DMS79 treated with DMSO at 0.1 percent for 48 hours (cell line): Measurements from ENCODE around the gene KRTAP5-7.
"Not testable (repeated sequence)": the region's sequence is repeated elsewhere in the genome, so short reads cannot be mapped to it uniquely, and the experiment has no call there.

Experiments
- DNase-seq: peaks from one replicate; lab custom pipeline; 2025; lab: John Stamatoyannopoulos, UW

The KRTAP5-7 gene, protein sequence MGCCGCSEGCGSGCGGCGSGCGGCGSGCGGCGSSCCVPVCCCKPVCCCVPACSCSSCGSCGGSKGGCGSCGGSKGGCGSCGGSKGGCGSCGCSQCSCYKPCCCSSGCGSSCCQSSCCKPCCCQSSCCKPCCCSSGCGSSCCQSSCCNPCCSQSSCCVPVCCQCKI

DNA sequence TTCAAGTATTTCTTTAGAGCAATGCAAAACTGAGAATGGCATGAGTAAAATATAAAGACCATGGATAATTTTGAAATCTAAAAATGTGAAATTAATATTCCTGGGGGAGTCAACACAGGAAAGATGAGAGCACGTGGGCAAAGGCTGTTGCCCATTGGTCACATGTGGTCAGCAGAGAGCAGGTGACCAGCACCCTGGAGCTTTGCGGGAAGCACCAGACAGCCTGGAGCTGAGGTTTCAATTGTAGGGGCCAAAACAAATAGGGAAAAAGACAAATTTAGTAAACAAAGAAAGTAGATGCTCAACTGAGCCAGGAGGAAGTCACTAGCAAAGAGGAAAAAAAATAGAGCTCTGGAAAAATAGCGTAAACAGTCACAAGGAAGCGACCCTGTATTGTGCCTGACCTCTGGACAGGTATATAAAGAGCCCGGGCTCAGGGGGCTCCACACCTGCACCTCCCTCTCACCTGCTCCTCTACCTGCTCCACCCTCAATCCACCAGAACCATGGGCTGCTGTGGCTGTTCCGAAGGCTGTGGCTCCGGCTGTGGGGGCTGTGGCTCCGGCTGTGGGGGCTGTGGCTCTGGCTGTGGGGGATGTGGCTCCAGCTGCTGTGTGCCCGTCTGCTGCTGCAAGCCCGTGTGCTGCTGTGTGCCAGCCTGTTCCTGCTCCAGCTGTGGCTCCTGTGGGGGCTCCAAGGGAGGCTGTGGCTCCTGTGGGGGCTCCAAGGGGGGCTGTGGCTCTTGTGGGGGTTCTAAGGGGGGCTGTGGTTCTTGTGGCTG is at the start of gene KRTAP5-7:
TSS of gene KRTAP5-7 (plus strand) at position 472 of the 780 bp plus-strand sequence. CDS start at position 506, 34 bp downstream.
- not testable (repeated sequence) for DNase-seq

DNA sequence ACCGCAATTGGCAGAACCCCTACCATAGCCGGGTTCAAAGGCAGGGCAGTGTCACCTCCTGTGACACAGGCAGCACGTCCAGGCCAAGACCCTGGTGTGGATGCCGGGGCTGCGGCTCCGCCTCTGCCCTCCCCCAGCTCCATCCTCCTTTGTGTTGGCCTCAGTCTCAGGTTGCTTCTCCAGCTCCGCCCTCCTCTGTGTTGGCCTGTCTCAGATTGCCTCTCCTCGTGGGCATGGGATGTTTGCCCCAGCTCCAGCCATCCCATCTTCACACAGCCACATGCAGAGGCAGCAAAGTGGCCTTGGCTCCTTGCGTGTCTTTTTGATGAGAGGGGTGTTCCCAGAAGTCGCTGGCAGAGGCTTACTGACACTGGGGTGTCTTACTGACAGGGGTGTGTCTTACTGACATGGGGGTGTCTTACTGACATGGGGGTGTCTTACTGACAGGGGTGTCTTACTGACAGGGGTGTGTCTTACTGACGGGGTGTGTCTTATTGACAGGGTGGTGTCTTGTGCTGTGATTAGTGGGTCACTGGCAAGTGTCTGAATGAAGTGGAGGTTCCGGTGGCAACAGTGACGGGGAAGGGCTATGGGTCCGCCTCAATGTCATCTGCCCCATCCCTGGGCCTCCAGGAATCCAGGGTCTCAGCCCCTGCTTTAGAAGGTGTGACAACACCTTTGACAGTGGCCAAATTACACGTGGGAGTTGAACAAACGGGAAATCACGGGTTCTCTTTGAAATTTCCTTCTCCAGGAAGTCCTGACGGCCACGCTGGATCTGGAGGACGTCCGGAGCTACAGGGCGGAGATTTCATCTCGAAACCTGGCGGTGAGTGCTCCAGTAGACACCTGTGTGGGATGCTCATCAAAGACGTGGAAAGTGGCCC is 49.2 kb upstream of the KRTAP5-7 start:
- no peak for DNase-seq

DNA sequence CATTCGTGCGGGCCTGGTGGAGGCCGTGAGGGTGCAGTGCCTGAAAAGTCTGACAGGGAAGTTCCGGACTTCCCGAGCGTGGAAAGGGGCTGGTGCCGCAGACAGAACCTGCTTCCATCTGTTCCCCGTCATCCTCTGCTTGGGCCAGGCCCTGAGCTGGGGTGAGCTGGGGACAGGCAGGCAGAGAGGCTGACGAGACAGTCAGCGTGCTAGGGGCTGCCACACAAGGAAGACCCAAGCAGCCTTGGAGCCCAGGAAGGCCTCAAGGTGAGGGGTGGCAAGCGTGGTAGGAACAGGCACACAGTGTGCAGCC is 48.6 kb upstream of the KRTAP5-7 start:
- DNase-seq = no peak

DNA sequence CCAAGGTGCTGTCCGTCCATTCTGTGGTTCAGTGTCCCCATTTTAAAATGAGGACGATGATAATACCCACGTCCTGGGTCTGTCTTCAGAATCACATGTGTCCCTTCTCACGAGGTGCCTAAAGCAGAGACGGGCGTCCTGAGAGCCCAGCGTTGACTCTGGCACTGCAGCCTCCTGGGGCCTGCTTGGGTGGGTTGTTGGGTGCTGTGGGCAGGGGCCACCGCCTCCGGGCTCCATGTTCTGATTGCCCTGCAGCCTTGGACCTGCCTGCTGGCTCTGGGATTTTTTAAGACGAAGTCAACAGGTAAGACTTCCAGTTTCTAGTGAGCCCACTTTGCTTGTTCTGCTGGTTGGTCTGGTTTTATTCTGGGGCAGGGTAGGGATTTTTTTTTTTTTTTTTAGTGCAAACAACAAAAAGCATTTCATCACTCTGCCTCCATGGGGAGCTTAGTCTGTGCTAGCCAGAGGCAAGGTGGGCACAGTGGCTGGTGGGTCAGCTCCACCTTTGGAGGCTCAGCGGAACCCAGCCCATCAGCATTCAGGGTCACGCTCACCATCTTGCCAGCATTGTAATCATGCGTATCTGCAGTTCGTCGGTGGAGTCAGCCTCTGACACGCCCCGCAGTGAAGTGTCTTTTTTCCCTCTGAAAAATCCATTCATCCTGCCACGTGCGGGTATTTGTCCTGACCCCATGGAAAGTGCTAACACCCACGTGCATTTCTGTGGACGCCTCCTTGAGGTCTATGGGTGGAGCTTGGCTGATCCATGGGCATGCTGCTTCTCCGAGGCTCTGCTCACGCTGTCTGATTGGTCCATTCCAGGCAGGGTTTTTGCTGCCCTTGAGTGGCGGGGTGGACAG is 45.7 kb upstream of the KRTAP5-7 start:
- no peak for DNase-seq

DNA sequence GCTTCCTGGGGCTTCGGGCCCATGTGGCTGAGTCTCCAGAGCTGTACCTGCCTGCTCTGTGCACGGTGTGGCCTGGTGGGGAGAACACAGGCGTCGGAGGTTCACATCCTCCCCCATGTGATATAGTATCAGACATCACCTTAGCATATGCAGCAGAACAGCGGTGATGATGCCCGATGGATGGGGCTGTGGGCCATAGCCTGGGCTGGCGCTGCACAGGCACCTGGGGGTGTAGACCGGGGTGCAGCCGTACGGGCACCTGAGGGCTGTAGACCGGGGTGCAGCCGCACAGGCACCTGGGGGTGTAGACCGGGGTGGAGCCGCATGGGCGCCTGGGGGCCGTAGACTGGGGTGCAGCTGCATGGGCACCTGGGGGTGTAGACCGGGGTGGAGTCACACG is 44.9 kb upstream of the KRTAP5-7 start:
- DNase-seq = no peak

DNA sequence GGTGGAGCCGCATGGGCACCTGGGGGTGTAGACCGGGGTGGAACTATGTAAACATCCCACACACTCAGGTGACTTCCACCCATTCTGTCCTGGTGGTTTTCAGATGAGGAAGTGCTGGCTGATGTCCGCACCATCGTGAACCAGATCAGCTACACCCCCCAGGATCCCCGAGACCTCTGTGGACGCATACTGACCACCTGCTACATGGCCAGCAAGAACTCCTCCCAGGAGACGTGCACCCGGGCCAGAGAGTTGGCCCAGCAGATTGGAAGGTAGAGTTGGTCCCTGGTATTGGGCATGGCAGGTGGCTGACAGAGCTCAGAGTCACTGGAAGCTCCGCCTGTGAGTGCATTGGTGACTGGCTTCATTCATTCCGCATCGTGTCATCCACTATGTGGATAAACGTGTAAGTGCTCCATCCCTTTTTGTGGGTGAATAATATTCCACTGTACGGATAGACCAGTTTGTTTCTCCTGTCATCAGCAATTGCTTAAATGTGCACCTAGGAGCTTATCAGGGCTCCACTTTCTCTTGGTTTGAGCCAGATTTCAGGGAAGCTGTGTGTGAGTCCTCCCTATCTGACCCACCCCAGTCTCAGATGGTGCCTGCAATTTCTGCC is 44.2 kb upstream of the KRTAP5-7 start:
- no peak for DNase-seq

DNA sequence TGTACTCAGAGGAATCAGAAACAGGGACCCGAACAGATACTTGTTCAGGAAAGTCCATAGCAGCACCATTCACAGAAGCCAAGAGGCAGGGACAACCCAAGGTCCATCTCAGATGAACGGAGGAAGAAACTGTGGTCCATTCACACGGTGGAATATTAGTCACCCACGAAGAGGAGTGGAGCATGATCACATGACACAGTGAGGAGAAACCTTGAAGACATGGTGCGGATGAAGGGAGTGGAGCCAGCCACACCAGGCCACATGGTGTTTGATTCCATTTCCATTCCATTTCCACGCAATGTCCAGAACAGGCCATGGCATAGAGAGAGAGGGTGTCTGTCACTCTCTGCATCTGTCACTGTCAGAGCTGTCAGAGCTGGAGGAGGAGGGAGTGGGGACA is 43.4 kb upstream of the KRTAP5-7 start:
- no peak for DNase-seq

DNA sequence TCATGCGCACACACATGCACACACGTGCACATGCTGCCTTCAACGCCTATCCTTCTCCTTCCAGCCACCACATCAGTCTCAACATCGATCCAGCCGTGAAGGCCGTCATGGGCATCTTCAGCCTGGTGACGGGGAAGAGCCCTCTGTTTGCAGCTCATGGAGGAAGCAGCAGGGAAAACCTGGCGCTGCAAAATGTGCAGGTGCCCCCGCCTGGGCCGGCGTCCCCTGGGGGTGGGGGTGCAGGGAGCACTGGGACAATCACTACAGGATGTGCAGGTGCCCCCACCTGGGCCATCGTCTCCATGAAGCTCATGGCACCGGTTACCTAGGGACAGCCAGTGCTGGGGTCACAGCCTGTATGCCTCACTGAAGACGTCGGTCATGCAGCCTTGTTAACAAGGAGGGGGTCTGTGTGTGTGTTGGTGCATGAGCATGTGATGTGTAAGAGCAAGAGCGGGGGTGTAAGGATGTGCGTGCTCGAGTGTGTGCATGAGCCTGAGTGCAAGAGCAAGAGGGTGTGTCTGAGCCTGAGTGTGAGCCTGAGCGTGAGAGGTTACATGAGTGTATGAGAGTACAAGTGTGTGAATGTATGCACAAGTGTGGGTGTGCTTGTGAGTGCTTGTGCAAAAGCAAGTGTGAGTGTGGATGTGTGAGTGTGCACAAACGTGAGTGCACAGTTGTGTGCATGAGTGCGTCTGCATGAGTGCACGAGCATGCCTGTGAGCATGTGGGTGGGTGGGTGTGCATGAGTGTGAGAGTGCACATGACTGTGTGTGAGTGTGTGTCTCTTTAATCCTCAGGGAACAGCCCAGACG is 42.6 kb upstream of the KRTAP5-7 start:
- DNase-seq = no peak

DNA sequence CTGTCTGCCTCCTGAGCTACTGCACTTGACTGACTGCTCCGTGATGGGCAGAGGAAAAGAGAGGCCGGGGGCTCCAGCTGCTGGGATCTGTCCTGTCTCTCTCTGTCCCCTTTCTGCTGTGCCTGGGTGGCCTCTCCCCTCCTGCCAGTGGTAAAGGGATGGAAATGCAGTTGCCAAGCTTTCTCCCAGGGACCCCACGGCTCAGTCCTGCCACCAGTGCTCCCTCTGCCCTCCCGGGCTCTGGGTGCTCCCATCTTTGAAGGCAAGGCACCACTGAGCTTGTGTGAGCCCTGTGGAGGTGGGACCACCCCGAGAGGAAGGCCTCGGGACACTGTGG is 42.0 kb upstream of the KRTAP5-7 start:
- DNase-seq = no peak

DNA sequence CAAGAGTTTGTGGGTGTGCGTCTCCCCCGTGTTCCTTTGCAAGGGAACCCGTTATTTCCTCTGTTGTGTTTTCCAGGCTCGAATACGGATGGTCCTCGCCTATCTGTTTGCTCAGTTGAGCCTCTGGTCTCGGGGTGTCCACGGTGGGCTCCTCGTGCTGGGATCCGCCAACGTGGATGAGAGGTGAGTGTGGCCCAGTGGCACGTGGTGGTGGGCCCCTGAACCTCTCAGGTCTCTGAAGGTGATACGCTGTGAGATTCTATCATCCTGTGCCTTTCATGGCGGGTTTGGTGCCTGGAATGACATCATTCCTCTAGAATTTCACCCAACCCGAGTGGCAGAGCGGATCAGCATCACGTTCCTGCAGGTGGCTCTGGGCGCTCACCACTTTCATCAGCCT is 41.6 kb upstream of the KRTAP5-7 start:
- no peak for DNase-seq

DNA sequence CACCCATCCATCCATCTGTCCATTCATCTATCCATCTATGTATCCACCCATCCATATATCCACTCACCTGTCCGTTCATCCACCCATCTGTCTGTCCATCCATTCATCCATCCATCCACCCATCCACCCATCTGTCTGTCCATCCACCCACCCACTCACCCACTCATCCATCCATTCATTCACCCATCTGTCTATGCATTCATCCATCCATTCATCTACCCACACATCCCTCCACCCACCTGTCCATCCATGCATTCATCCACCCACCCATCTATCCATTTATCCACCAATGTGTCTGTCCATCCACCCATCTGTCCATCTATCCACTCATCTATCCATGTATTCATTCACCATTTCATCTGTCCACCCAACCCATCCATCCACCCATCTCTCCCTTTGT is 40.7 kb upstream of the KRTAP5-7 start:
- no peak for DNase-seq

DNA sequence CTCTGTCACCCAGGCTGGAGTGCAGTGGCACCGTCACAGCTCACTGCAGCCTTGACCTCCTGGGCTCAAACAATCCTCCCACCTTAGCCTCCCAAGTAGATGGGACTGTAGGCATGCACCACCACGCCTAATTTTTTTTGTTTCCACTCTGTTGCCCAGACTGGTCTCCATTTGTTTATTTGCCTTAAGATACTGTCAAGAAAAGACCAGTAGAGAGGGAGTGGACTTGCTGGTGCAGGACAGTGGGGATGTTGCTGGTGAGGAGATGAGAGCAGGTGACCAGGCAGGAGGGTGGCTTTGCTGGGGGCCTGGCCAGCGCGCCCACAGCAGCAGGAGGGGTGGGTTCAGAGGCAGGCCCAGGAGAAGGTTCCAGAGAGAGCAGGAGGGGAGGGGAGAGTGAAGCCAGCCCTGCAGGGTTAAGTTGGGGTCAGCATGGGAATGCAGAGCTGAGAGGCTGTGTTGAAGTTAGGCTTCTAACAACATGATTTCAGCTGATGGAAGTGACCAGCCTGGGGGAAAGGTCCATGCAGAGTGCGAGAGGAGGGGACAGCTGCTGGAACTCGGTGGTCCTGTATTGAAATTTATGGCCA is 38.3 kb upstream of the KRTAP5-7 start:
- DNase-seq = no peak

DNA sequence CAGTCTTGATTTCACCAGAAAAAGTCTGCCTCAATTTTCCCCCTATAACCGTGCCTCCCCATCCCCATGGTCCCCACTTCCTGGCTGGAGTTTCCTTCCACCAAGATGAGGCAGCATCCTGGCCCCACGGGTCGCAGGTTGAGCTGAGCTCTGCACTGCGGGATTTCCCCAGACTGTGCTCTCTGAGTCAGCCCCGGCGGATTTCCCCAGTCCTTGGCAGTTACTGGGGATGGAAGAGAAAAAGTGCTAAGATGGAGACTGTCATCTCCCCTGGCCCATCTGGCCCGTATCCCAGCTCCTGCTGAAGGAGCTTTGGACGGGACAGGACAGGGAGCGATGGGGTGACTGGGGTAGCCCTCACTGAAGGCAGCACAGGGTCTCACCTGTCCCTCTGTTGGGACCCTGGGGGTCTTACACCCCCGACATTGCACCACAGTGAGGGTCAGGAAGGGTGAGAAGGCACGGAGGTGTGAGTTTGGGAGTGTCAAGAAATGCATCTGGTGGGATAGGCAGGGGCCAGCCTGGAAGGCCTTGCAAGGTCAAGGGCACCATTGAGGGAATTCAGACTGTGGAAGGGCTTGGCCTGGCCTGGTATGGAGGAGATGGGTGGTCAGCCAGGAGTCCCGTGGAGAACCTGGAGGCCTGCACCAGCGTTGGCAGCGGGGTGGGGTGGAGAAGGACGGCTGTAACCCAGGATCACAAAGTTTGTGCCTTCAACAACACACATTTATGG is 37.6 kb upstream of the KRTAP5-7 start:
- DNase-seq = no peak

DNA sequence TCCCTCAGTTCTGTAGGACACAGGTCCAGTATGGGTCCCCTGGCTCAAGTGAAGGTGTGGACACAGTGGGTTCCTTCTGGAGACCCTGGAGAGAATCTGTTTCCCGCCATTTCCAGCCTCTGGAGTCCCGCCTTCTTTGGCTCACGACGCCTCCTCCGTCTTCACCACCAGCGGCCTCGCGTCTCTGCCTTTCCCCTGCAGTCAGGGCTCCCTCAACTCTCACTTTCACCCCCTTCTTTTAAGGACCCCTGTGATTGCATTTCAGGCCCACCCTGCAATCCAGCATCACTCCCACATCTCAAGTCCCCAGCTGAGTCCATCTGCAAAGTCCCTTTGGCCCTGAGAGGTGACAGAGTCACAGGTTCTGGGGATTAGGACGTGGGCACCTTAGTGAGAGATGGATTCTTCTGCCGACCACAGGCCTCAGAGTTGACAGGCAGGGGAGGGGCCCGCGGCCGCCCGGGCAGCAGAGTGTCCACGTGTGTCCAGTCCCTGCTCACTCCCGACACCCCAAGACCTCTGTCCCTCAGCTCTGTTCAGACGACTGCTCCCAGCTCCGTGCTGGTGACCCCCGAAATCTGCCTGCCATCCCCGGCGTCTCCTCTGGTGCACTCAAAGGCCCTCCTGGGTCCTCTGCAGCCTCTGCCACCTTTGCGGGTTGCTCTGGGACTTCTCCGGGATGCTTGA is 36.9 kb upstream of the KRTAP5-7 start:
- no peak for DNase-seq

DNA sequence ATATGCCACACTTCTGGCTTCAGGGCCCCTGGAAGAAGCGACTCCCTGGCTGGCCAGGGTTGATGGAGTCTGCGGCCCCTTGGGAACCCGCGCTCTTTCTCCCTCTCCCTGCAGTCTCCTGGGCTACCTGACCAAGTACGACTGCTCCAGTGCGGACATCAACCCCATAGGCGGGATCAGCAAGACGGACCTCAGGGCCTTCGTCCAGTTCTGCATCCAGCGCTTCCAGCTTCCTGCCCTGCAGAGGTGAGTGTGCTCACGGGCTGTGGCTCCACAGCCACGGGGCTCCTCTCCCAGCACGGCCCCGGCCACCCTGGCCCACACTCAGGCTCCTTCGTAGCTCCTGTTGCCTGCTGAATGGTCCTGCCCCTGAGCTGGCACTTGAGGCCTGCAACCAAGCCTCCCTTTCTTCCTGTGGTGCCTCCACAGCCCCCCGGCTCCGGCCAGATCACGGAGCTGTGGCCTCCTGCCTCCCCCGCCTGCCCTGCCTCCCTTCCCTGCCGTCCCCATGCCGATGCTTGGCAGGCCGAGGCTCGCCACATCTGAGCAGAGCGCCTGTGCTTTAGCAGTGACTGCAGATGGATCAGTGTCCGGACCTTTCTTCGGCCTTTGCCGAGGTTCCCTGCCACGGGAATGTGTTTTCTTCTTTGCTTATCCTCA is 36.2 kb upstream of the KRTAP5-7 start:
- DNase-seq = no peak

DNA sequence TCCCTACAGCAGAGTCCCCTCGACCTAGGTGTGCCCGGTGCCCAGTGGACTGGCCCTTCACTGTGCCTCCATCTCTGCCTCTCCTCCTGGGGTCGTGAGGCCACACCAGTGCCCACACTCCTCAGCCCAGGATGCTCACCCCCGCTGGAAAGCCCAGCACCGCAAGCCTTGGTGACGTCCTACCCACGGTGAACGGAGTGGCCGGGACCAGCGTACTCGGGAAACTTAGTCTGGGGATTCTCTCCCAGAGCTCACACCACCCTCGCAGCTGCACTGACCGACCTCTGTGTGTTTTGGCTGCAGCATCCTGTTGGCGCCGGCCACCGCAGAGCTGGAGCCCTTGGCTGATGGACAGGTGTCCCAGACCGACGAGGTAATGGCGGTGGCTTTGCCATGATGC is 35.5 kb upstream of the KRTAP5-7 start:
- no peak for DNase-seq

DNA sequence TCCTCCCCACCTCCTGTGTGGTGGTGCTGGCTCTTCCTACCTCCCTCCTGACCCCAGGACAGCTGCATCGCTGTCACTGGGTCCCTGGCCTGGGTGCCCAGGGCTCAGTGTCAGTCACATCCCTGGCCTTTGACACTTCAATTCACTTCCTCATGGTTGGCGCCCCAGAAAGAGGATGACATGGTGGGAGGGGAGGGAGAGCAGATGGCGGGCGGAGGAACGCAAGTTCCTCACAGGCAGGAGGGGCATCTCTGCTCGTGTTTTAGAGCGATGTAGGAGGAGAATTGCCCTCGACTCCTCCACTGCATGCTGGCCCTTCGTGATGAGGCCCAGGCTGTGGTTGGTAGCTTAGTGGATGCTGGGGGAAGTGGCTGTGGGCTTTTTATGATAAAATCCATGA is 35.1 kb upstream of the KRTAP5-7 start:
- DNase-seq = no peak
